Fibroblast of lung (primary cell): Measurements from ENCODE around the gene ZC3HAV1L. TPM values are rescaled to one million over a fixed set of nuclear protein-coding genes. Genes with fewer than 3 reads are reported as not detected.

Source experiments
- DNase-seq, 2 donors: peaks; one replicate each; pipeline versions ENCODE4 v3.0.0 to v3.0.0-alpha.2; 2010; ENCODE audit warnings: low read depth in 2 of 2
- H2AFZ ChIP-seq: 2 replicates; pipeline ENCODE4 v1.5.1; 2012; ENCODE audit warnings: low read length, control low read depth, inconsistent platforms
- H3K27ac ChIP-seq: 2 replicates; pipeline ENCODE4 v1.5.1; 2011; ENCODE audit warnings: low read length, control low read depth; ENCODE audit not compliant: insufficient read depth
- H3K27me3 ChIP-seq: 2 replicates; pipeline ENCODE4 v1.5.1; 2011; ENCODE audit warnings: mild to moderate bottlenecking, low read length; ENCODE audit not compliant: control insufficient read depth, insufficient read depth
- H3K36me3 ChIP-seq: 2 replicates; pipeline ENCODE4 v1.5.1; 2011; ENCODE audit warnings: low read length; ENCODE audit not compliant: control insufficient read depth, insufficient read depth
- H3K4me1 ChIP-seq: 2 replicates; pipeline ENCODE4 v1.5.1; 2011; ENCODE audit warnings: low read length; ENCODE audit not compliant: control insufficient read depth, insufficient read depth; ENCODE audit errors: extremely low read depth
- H3K4me2 ChIP-seq: 2 replicates; pipeline ENCODE4 v1.5.1; 2011; ENCODE audit warnings: low read length, control low read depth; ENCODE audit not compliant: insufficient read depth; ENCODE audit errors: extremely low read depth
- H3K4me3 ChIP-seq, 4 experiments: fragments of 200-600 bp in 1 of 4; sonication (generic) in 1 of 4; replicated peaks in 1 of 4; 2 replicates each; pipeline ENCODE4 v1.5.1; 2011 to 2016; ENCODE audit warnings: low read length in 4 of 4, low read depth in 3 of 4, mild to moderate bottlenecking in 3 of 4, control low read depth in 2 of 4, inconsistent platforms in 1 of 4, mixed read lengths in 1 of 4; ENCODE audit not compliant: insufficient read depth in 1 of 4; ENCODE audit errors: control extremely low read depth in 1 of 4
- H3K79me2 ChIP-seq: 2 replicates; pipeline ENCODE4 v1.5.1; 2012; ENCODE audit warnings: mild to moderate bottlenecking, low read length, inconsistent platforms; ENCODE audit not compliant: control insufficient read depth, insufficient read depth
- H3K9ac ChIP-seq: 2 replicates; pipeline ENCODE4 v1.5.1; 2011; ENCODE audit warnings: mild to moderate bottlenecking, low read length, control low read depth; ENCODE audit not compliant: insufficient read depth
- H3K9me3 ChIP-seq: 2 replicates; pipeline ENCODE4 v1.5.1; 2012; ENCODE audit warnings: low read depth, low read length; ENCODE audit not compliant: control insufficient read depth, insufficient read depth
- H4K20me1 ChIP-seq: 2 replicates; pipeline ENCODE4 v1.5.1; 2011; ENCODE audit warnings: low read length; ENCODE audit not compliant: control insufficient read depth, insufficient read depth; ENCODE audit errors: extremely low read depth
- EZH2 ChIP-seq: IDR thresholded peaks from 2 replicates; pipeline ENCODE4 v1.5.1; 2012; ENCODE audit warnings: low read length, control low read depth, mild to moderate bottlenecking; ENCODE audit errors: missing control alignments
- polyA plus RNA-seq, 2 donors: library from polyadenylated mRNA; depleted of rRNA in 1 of 2; stranded (reverse) in 1 of 2; unstranded in 1 of 2; fragments of >200 nt; gene quantifications; 2 replicates each; pipeline ENCODE4 v1.2.1, GENCODE V29; 2011 to 2012; ENCODE audit warnings: missing spikeins in 1 of 2
- total RNA-seq: library from RNA; depleted of rRNA; stranded (reverse); fragments of >200 nt; gene quantifications from 2 replicates; pipeline ENCODE4 v1.2.1, GENCODE V29; 2014
- TF ChIP-seq, protein P1 (sequence below), 2 donors: IDR thresholded peaks in 1 of 2; conservative IDR thresholded peaks in 1 of 2; 1 replicate in 1 of 2; 2 replicates in 1 of 2; pipeline ENCODE4 v1.5.1; 2011 to 2012; ENCODE audit warnings: low read length in 2 of 2, control low read depth in 1 of 2, inconsistent platforms in 1 of 2, low read depth in 1 of 2, mild to moderate bottlenecking in 1 of 2

The ZC3HAV1L gene
- total and polyA plus RNA-seq, 2 donors (not counting 1 experiment from before 2014, with no cell fraction given): 5.3 to 8.9 TPM

DNA sequence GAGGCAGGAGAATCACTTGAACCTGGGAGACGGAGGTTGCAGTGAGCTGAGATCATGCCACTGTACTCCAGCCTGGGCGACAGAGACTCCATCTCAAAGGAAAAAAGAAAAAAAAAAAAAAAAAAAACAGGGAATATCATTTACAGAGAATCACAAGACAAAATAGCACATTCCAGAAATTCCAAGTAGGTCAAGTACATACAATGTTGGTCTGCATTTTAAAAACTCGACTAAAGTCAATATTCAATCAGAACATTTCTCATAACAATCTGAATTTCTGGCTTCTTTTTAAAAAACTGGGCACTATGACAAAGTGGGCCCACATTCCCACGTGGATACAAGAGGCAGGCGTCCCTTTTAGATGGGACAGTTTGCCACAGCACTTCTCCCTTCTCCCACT lies 12.8 kb downstream of the ZC3HAV1L start:
- TF ChIP-seq, protein P1, sequence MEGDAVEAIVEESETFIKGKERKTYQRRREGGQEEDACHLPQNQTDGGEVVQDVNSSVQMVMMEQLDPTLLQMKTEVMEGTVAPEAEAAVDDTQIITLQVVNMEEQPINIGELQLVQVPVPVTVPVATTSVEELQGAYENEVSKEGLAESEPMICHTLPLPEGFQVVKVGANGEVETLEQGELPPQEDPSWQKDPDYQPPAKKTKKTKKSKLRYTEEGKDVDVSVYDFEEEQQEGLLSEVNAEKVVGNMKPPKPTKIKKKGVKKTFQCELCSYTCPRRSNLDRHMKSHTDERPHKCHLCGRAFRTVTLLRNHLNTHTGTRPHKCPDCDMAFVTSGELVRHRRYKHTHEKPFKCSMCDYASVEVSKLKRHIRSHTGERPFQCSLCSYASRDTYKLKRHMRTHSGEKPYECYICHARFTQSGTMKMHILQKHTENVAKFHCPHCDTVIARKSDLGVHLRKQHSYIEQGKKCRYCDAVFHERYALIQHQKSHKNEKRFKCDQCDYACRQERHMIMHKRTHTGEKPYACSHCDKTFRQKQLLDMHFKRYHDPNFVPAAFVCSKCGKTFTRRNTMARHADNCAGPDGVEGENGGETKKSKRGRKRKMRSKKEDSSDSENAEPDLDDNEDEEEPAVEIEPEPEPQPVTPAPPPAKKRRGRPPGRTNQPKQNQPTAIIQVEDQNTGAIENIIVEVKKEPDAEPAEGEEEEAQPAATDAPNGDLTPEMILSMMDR (conservative IDR thresholded peaks at IDR 0.05 in 1 of 2, IDR thresholded peaks at IDR 0.05 in 1 of 2; ENCODE audit: low read depth in 1 of 2, low read length in 2 of 2): no peak
- TF ChIP-seq EZH2: no peak
- H3K27ac ChIP-seq: peak overlapping the region; percentile 8

DNA sequence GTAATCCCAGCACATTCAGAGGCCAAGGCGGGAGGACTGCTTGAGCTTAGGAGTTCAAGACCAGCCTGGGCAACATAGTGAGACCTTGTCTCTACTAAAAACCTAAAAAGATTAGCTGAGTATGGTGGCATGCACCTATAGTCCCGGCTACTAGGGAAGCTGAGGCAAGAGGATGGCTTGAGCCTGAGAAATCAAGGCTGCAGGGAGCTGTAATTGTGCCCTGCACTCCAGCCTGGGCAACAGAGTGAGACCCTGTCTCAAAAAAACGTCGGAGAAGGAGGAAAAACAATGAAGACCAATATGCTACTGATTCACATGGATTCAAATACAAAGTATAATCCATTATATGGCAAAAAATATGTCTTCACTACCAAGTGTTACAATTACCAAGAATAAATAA lies 13.6 kb downstream of the ZC3HAV1L start:
- H3K27ac ChIP-seq: no peak overlapping the region
- H2AFZ ChIP-seq: no peak overlapping the region
- no peaks in the 10 kb centered on the region for H3K27me3 ChIP-seq
- no peaks in the 10 kb centered on the region for H3K9me3 ChIP-seq
- DNase-seq: no peak
- no peak overlapping the region for H3K9ac ChIP-seq
- H3K4me3 ChIP-seq: no peak overlapping the region
- H3K4me2 ChIP-seq: no peak overlapping the region
- H3K4me1 ChIP-seq: peaks cover 2% of the 10 kb centered on the region
- no peaks in the 10 kb centered on the region for H4K20me1 ChIP-seq
- TF ChIP-seq EZH2: no peak
- TF ChIP-seq, protein P1 (conservative IDR thresholded peaks at IDR 0.05 in 1 of 2, IDR thresholded peaks at IDR 0.05 in 1 of 2; ENCODE audit: low read depth in 1 of 2, low read length in 2 of 2): no peak
- H3K79me2 ChIP-seq: no peaks in the 10 kb centered on the region
- H3K36me3 ChIP-seq: peaks cover 8% of the 10 kb centered on the region

More for the DNA sequence above, 12.8 kb downstream of the ZC3HAV1L start:
- Histone ChIP-seq H3K4me2 (no peak overlapping the region), H3K9me3 (no peaks in the 10 kb centered on the region), H3K36me3 (peaks cover 8% of the 10 kb centered on the region), H4K20me1 (no peaks in the 10 kb centered on the region), H3K27me3 (no peaks in the 10 kb centered on the region), H3K4me1 (peaks cover 2% of the 10 kb centered on the region), H3K4me3 (no peak overlapping the region), H3K9ac (no peak overlapping the region), H3K79me2 (no peaks in the 10 kb centered on the region), H2AFZ (no peak overlapping the region)
- DNase-seq: peak in 1 of 2 donors; percentile 41

GRCh38 chr7:139018910-139019309 lies 16.9 kb downstream of the ZC3HAV1L start:
- Histone ChIP-seq H2AFZ (no peak overlapping the region), H3K9ac (no peak overlapping the region), H3K4me1 (peaks cover 5% of the 10 kb centered on the region), H3K79me2 (no peaks in the 10 kb centered on the region), H3K9me3 (no peaks in the 10 kb centered on the region), H3K36me3 (no peaks in the 10 kb centered on the region), H3K27ac (no peak overlapping the region), H3K4me2 (no peak overlapping the region), H4K20me1 (no peaks in the 10 kb centered on the region), H3K27me3 (peaks cover 2% of the 10 kb centered on the region), H3K4me3 (no peak overlapping the region)
- no peak for DNase-seq
- no peak for TF ChIP-seq EZH2
- TF ChIP-seq, protein P1 (conservative IDR thresholded peaks at IDR 0.05 in 1 of 2, IDR thresholded peaks at IDR 0.05 in 1 of 2; ENCODE audit: low read depth in 1 of 2, low read length in 2 of 2): no peak
